T-helper 2 cell treated with Interferon-gamma antibody and Interleukin-4, amounts not matched to agents 100 ng/mL and 5 ng/mL, for 36 hours (primary cell): ENCODE results near the gene ATP6V1E1. TPM values are rescaled to one million over a fixed set of nuclear protein-coding genes. Genes with fewer than 3 reads are reported as not detected.

Experiments
- intact Hi-C: fragments of 100-400 bp; cut with micrococcal nuclease; formaldehyde crosslinking; loops from one replicate; pipeline ENCODE4 v1.15.1; 2023
- total RNA-seq: library from RNA; stranded (reverse); gene quantifications from 2 replicates; pipeline ENCODE4 v1.2.3, GENCODE V29; 2022

The ATP6V1E1 gene
- total RNA-seq, 1 donor from 2014 or later = 89.9 TPM

DNA sequence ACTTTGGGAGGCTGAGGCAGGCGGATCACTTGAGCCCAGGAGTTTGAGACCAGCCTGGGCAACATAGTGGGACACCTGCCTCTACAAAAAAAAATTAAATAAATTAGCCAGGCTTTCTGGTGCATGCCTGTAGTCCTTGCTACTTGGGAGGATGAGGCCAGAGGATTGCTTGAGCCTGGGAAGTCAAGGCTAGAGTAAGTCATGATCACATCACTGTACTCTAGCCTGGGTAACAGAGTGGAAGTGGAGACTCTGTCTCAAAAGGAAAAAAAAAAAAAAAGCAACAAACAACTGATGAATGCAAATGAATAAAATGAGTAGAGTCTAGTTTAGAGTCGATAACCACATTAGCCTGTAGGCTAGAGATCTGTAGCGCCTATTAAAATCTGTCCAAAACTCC, 6.1 kb upstream of the ATP6V1E1 start:
- intact Hi-C loops = loop anchor here (5.0 kb wide), 2 partner anchors 397 to 462 kb away; no protein-coding TSS in a partner anchor

DNA sequence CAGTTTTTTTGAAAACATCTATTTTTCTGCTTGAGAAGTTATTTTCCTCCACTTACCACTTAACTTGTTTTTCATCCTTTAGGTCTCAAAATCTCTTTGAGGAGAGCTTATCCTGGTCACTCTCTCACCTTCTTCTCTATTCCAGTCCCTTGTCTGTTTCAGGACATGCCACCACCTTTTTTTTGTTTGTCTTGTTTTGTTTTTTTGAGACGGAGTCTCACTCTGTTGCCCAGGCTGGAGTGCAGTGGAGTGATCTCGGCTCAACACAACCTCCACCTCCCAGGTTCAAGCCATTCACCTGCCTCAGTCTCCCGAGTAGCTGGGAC, 5.4 kb upstream of the ATP6V1E1 start:
- intact Hi-C loops = no loop called here

DNA sequence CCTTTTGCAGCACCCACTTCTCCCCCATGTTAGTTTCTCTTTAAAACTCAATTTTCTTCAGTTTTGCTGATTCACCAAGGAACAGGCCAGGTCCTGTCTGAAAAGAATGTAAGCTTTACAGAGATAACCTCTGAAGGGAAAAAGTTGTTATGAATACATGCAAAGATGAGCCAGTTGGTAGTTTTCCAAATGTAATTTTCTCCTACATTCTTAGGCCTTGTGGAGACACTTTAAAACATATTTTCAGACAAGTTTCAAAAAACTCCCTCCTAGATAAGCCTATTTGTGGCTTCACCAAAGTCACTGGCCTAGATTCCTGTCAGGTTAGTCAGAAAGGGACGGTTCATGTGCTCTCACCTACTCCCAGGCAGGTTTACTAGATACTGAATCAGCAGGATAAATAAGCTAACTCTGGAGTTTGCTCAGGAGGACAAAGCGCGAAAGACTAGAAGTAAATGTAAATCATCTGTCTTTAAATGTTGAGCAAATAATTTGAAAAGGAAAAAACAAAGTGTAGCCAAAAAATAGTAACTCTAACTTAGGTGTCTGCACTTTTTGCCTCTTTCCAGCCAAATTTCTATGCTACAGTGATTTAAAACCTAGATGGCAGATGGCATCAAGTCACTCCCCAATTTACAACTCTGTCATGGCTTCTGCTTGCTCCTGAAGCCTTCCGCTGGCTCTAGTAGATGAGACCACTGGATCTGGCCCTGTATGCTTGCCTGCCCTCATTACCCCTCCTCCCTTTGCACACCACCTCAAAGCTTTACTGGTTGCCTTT, 4.9 kb upstream of the ATP6V1E1 start:
- intact Hi-C loops = no loop called here

DNA sequence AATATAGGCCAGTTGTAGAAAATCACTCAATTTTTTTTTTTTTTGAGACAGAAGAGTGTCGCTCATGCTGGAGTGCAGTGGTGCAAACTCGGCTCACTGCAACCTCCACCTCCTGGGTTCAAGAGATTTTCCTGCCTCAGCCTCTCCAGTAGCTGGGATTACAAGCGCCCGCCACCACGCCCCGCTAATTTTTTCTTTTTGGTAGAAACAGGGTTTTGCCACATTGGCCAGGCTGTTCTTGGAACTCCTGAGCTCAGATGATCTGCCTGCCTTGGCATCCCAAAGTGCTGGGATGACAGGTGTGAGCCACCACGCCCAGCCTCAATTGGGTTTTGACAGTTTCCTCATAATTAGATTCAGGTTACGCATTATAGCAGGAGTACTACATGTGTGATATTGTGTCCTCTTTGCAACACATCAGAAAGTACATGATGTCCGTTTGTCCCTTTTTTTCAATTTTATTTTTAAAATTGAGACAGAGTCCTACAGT, 2.6 kb upstream of the ATP6V1E1 start:
- intact Hi-C loops = no loop called here

DNA sequence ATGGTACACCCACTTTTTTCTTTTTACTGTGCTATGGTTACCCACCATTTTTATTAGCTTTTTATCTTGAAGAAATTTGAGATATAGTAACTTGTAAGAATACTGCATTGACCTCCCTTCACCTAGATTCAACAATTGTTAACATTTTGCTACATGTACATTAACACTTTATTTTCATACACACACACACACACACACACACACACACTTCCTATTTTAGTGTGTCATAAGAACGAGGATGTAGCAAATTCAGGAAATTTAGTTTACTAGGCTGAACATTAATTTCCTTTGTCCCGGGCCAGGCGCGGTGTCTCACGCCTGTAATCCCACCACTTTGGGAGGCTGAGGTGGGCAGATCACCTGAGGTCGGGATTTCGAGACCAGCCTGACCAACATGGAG, 1.1 kb upstream of the ATP6V1E1 start:
- intact Hi-C loops = loop anchor here (2.0 to 10.0 kb wide), 3 partner anchors 415 to 472 kb away; partner anchors contain the start of genes ADA2, HDHD5 and PEX26

DNA sequence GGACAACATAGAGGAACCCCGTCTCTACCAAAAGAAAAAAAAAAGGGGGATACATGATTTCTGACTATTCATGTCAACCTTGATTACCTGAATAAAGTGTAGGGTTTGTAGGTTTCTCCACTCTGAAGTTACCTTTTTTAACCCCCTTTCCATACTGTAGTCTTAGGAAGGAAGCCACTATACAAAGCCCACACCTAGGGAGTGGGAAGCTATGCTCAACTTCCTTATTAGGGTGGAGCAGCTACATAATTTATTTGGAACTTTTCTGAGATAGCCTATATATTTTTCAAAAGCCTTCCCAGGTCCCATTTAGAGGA, 582 bp upstream of the ATP6V1E1 start:
- intact Hi-C loops = loop anchor here (2.0 to 10.0 kb wide), 3 partner anchors 414 to 472 kb away; partner anchors contain the start of genes ADA2, HDHD5 and PEX26

DNA sequence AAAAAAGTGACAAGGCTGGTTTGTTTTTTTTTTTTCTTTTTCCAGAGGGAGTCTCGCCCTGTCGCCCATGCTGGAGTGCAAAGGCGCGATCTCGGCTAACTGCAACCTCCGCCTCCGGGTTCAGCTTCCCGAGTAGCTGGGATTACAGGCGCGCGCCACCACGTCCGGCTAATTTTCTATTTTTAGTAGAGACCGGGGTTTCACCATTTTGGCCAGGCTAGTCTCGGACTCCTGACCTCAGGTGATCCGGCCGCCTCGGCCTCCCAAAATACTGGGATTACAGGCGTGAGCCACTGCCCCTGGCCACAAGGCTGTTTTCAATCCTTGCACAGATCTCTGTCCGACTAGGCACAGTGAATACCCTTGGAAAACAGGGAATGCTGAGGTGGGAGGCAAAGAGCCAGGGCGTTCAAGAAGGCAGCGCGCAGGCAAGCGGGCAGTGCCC, 566 bp downstream of the ATP6V1E1 start:
- intact Hi-C loops = loop anchor here (1.0 to 10.0 kb wide), 5 partner anchors 10 to 543 kb away; partner anchors contain the start of genes ADA2, BCL2L13, HDHD5 and PEX26

DNA sequence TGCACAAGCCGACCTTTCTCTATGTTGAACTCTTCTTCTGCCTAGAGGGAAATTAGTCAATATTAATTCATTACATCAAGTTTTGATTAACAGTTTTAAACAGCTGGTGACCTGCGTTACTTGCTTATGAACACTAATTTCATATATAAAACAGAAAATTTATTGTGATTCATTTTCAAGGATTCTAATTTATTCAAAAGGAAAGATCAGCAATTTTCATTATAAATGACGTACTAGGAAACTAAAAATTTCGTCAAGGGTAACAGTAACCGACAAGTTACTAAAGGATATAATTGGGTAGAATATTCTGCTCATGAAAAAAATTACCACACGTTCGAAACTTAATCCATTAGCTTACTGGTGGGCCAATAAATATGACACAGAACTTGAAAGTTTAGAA, 15.3 kb downstream of the ATP6V1E1 start:
- intact Hi-C loops = no loop called here

DNA sequence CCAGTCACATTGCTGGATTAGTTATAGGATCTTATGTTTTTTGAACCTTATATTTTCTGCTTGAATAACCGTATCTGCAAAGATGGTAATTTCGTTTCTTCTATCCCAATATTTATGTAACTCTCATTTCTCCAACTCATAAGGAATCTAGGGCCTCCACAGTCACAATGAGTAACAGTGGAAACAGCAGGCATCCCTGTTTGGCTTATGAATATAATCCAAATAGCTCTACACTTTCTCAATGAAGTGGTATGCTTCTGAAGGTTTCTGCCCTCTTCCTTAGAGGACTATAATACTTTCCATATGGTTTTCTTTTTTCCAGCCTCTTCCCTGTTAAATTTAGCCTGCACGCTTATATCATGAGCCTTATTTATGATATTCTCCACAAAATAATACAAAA, 16.5 kb downstream of the ATP6V1E1 start:
- intact Hi-C loops = no loop called here

DNA sequence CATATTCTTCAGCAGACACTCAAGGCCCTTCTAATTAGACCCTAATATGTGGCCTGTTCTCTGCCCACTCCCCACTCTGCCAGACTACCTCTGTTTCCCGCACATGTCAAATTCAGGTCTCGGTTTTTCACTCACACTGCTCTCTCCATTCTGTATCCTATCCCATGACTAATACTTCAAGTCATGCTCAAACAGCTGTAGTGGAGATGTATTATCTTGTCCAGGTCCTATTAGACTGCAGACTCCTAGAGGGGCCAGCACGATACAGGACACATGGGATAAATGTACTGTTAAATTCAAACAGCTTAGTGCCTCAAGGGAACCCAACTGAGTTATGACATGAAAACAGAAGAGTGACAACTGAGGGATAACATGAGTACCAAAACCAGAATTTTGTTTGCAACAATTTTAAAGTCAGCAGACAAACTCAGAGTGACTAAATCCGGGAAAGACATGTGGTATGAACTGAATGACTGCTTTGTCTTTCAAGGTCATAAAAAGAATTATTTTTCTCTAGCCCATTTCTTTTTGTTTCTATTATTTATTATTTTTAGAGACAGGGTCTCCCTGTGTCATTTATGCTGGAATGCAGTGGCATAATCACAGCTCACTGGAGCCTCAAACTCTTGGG, 20.5 kb downstream of the ATP6V1E1 start:
- intact Hi-C loops = no loop called here

DNA sequence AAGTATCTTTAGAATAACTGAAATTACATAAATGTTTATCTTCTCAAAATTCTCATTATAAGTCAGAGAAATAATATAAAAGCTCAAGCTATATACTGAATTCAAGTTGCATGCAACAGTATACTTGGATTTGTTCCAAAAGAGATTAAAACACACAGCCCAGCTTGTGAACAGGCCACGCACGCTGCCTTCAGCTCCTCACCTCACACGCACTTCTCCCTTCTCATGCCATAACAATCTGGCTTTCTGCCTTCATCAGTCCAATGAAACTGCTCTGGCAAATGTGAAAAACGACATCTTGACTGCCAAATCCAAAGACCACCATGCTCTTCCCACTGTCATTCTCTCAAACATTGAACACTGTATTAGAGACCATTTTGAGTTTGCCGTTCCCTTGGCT, 22.1 kb downstream of the ATP6V1E1 start:
- intact Hi-C loops = no loop called here

DNA sequence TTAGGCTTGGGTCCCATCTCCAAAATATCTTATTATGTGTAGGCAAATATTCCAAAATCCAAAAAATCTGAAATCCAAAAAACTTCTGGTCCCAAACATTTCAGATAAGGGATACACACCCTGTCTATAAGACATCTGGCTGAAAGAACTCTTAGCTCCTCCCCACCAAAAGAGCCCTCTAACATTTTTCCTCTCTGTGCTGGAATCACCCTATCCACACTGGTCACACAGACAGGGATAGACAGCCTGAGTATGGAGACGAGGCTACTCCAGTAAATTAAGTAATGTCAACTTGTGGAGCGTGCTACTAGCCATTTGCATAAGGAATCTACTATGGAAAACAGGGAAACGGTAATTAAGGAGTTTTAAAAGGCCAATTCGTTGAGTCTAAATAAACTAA, 24.9 kb downstream of the ATP6V1E1 start:
- intact Hi-C loops = no loop called here

DNA sequence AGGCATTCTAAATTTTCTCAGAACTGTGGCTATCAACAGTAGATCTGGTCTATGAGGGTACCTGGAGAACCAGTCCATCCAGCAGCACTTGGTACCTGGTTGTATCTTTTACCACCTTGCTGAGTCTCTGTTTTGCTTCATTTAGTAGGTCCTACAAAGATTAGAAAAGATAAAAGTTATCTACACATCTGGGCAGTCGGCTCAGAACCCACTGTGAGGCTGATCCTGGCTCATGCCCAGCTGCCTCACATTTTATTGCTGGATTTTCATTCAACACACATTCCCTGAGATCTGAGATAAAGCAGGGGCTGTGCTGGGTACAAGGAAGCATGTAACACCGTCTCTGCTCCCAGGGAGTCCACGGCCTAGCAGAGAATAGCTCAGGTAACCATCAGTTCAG, 27.5 kb downstream of the ATP6V1E1 start:
- intact Hi-C loops = no loop called here

DNA sequence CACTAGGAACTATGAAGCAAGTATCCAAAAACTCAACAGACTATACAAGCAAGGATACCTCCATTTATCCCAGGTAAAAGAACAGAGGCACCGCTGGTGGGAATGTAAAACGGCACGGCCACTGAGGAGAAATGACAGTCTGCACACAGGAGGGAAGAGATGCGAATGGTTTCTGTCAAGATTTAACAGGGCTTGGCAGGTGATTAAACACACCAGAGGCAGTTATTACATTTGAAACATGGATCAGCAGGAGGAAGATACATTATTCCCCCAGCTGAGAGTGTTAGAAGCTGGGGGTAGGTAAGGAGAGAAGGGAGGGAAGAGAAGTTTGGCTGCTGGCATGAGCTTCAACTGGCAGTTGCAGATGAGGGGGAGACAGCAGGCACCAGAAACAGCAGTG, 30.2 kb downstream of the ATP6V1E1 start:
- intact Hi-C loops = no loop called here

DNA sequence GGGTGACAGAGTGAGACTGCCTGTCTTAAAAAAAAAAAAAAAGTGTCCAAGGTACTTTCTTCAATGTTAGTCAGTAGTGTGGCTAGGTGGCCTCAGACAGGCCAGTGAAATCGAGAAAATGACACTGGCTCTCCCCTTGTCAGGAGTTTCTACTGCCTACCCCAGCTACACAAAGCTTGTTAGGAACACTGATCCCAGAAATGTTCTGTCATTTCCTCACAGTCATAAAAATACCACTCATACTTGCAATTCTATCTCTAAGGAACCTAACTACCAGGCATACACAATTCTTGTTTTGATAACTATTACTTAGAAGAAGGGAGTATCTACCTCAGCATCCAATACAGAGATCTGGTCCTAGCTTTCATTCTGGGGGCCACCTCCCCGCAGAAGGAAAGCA, 31.3 kb downstream of the ATP6V1E1 start:
- intact Hi-C loops = no loop called here

DNA sequence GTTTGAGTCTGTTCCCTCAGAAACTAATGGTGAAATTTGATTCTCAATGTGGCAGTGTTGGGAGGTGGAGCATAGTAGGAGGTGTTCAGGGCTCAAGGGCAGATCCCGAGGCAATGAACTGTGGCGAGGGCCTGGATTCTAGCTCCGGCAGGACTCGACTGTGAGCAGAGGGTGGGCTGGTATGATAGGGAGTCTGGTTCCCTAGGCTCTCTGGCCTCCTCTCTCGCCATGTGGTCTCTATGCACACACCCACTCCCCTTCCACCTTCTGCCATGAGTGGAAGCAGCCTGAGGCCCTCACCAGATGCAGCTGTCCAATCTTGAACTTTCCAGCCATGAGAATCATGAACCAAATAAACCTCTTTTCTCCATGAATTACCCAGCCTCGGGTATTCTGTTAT, 32.3 kb downstream of the ATP6V1E1 start:
- intact Hi-C loops = no loop called here

DNA sequence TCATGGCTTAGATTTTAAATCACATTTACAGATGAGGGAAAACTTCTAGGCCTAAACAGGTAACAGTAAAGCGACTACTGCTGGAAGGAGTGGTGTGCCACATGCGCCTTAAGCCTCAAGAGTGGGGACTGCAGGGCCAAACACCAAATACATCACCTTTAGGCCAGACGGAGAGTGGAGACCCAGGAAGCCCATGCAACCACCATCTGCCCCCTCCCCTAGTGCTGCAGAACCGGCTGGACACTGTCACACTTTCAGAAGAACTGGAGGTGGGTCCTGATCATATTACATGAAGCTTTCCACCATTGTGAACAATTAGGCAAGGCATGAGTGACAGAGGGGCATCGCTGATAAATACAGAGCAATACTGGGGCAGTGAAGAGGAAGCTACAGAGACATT, 36.3 kb downstream of the ATP6V1E1 start:
- intact Hi-C loops = no loop called here

DNA sequence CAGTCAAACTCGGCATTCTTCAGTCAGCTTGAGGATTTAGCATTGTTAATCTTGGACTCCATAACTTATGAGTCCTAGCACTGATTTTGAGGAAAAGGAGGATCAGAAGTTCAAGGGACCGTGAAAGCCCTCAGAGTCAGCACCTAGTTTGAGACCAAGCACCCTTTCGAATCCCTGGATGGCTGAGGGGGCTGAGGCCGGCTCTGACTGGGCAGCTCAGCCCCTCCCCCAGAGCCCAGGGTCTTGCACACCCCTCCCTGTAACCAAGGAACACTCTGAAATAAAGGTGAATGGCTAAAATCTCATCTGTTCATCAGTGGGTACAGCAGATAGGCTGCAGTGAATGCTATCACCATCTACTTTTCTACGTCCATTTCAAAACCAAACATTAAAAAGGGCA, 38.0 kb downstream of the ATP6V1E1 start:
- intact Hi-C loops = no loop called here

DNA sequence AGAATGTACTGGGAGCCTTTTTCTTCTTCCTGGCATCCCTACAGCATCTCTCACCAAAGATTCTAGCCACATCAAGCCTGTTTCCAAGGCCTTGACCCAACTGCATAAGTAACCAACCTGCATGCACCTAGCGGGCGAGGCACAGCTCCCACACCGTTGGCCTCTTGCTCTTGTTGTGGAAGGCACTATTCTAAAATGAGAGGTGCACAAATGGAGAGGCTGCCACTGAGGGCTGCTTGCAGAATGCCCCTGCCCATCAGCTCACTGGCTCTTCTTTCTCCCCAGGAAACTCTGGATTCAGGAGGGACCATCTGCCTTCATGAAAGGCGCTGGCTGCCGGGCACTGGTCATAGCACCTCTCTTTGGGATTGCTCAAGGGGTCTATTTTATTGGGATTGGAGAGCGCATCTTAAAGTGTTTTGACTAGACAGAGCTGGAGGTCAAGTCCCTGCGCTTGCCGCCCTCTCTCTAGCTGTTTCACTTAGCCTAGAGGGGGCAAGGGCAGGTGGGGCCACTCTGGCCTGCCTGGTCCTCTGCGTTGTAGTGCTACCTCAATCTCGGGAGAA, 38.7 kb downstream of the ATP6V1E1 start:
- intact Hi-C loops = no loop called here

DNA sequence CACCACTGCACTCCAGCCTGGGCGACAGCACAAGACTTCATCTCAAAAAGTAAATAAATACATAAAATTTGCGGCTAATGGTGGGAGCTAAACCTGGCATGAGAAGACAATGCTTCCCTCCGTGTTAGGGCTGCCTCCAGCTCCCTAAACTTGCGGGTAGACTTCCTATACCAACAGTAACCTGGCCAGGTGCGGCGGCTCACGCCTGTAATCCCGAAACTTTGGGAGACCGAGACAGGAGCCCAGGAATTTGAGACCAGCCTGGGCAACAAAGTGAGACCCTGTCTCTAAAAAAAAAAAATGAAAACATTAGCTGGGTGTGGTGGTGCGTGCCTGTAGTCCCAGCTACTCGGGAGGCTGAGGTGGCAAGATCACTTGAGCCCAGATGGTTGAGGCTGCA, 39.9 kb downstream of the ATP6V1E1 start:
- intact Hi-C loops = no loop called here

DNA sequence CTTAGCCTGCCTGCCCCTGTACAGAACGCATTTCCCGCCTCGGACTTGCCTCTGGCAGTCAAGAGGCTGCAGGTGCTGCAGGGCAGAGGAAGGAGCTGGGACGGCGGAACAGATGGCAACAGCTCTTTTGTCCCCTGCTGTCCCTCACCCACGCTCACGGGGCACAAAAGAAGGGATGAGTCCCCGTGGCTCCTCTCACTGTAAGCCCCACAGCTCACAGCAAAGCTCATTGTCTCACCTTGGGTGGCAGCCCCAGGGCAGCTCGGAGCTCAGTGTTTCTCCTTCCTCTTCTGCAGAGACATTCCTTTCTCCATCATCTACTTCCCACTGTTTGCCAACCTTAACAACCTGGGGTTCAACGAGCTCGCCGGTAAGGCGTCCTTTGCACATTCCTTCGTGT, 40.9 kb downstream of the ATP6V1E1 start:
- intact Hi-C loops = no loop called here

DNA sequence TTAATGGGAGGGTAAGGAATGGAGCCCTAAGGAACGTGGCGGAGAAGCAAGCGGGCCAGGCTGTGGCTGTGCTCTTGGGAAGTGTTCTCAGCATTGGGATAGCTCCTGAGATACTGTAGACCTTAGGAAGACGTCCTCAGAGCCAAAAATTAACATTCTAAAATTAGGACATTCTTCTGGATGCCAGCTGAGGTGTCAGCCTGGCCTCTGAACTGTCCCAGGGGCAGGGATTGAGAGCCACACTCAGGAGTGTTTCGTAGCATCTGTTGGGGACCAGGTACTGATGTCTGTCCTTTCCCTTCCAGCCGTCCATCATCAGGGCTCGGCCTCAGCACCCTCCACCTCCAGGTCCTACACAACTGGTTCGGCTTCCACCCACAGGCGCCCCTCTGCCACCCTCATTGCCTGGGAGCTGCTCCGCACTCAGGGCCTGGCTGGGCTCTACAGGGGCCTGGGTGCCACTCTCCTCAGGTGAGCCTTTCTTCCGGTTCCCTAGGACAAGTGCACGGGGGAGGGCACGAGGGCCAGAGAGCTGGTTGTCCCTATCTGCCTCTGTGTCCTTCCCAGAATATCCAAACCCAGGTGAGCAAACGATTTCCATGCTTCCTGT, 41.6 kb downstream of the ATP6V1E1 start:
- intact Hi-C loops = no loop called here
